ENCODE measurements around the gene PRDM16. TPM values are rescaled to one million over a fixed set of nuclear protein-coding genes. Genes with fewer than 3 reads are reported as not detected.

The PRDM16 gene
- polyA plus RNA-seq, 3 donors, result not detected

GRCh38 chr1:3074800-3075199 lies 5.8 kb downstream of the PRDM16 start:
- H3K9me3 ChIP-seq (replicated peaks in 1 of 2; ENCODE audit: control insufficient read depth in 1 of 2, insufficient read depth in 1 of 2, low read length in 2 of 2), result peaks cover 0 to 10% of the 10 kb centered on the region in 2 donors
- H4K20me1 ChIP-seq (ENCODE audit: insufficient read depth, low read length), result no peaks in the 10 kb centered on the region
- 94% methylated on average over 4 of the region's 12 CpGs for WGBS (ENCODE audit: insufficient coverage)
- no peak overlapping the region for H3K9ac ChIP-seq (ENCODE audit: insufficient read depth, low read length, poor library complexity, severe bottlenecking)
- H3K4me1 Mint-ChIP-seq, result peaks cover 6% of the 10 kb centered on the region
- H3K27ac Mint-ChIP-seq, result no peak overlapping the region
- H3K36me3 Mint-ChIP-seq, result no peaks in the 10 kb centered on the region
- peaks cover 0 to 4% of the 10 kb centered on the region in 2 donors for H3K4me1 ChIP-seq (ENCODE audit: control insufficient read depth in 1 of 2, insufficient read depth in 2 of 2, low read length in 2 of 2)
- H3K36me3 ChIP-seq (replicated peaks in 1 of 2; ENCODE audit: control insufficient read depth in 1 of 2, insufficient read depth in 2 of 2, low read length in 2 of 2), result no peaks in the 10 kb centered on the region
- H3K27me3 ChIP-seq (ENCODE audit: control insufficient read depth in 2 of 2, insufficient read depth in 2 of 2, low read length in 2 of 2), result peaks cover 21 to 51% of the 10 kb centered on the region in 2 donors
- H3K27me3 Mint-ChIP-seq (ENCODE audit: low read depth in 3 of 3), result peaks cover 64 to 94% (median 65%) of the 10 kb centered on the region in 3 donors
- H3K9me3 Mint-ChIP-seq, result peaks cover 0 to 12% (median 0%) of the 10 kb centered on the region in 7 donors
- no peak overlapping the region for H3K27ac ChIP-seq (ENCODE audit: low read depth in 1 of 2, low read length in 2 of 2)
- H2AFZ ChIP-seq (ENCODE audit: insufficient read depth, low read depth, low read length, poor library complexity, severe bottlenecking), result no peak overlapping the region
- no peak overlapping the region for H3K4me3 ChIP-seq (replicated peaks in 1 of 3; ENCODE audit: low read depth in 2 of 3, low read length in 3 of 3)
- peak overlapping the region in 1 of 2 donors; percentile 62 for H3K4me3 Mint-ChIP-seq
- intact Hi-C loops (cut with micrococcal nuclease), result no loop called here
- H3K79me2 ChIP-seq (ENCODE audit: insufficient read depth, low read length), result no peaks in the 10 kb centered on the region
- no peak for TF ChIP-seq CTCF (IDR thresholded peaks at IDR 0.05)
- no peak overlapping the region for H3K4me2 ChIP-seq (replicated peaks; ENCODE audit: extremely low read depth, low read length, poor library complexity, severe bottlenecking)
- DNase-seq, result no peak

- Mint-ChIP-seq H3K4me3 (peak overlapping the region in 1 of 2 donors; percentile 43), H3K4me1 (peaks cover 5% of the 10 kb centered on the region), H3K36me3 (no peaks in the 10 kb centered on the region), H3K27ac (peak overlapping the region in 1 of 7 donors; percentile 17), H3K9me3 (peaks cover 0 to 10% (median 0%) of the 10 kb centered on the region in 7 donors), H3K27me3 (ENCODE audit: low read depth in 3 of 3) (peaks cover 67 to 96% (median 71%) of the 10 kb centered on the region in 3 donors)
- intact Hi-C loops (cut with micrococcal nuclease), result no loop called here
- Histone ChIP-seq H3K27me3 (ENCODE audit: control insufficient read depth in 2 of 2, insufficient read depth in 2 of 2, low read length in 2 of 2) (peaks cover 21 to 50% of the 10 kb centered on the region in 2 donors), H3K9me3 (replicated peaks in 1 of 2; ENCODE audit: control insufficient read depth in 1 of 2, insufficient read depth in 1 of 2, low read length in 2 of 2) (peaks cover 0 to 10% of the 10 kb centered on the region in 2 donors), H3K4me2 (replicated peaks; ENCODE audit: extremely low read depth, low read length, poor library complexity, severe bottlenecking) (no peak overlapping the region), H2AFZ (ENCODE audit: insufficient read depth, low read depth, low read length, poor library complexity, severe bottlenecking) (no peak overlapping the region), H4K20me1 (ENCODE audit: insufficient read depth, low read length) (no peaks in the 10 kb centered on the region), H3K4me1 (ENCODE audit: control insufficient read depth in 1 of 2, insufficient read depth in 2 of 2, low read length in 2 of 2) (peaks cover 0 to 2% of the 10 kb centered on the region in 2 donors), H3K36me3 (replicated peaks in 1 of 2; ENCODE audit: control insufficient read depth in 1 of 2, insufficient read depth in 2 of 2, low read length in 2 of 2) (no peaks in the 10 kb centered on the region), H3K27ac (ENCODE audit: low read depth in 1 of 2, low read length in 2 of 2) (no peak overlapping the region), H3K79me2 (ENCODE audit: insufficient read depth, low read length) (no peaks in the 10 kb centered on the region), H3K4me3 (replicated peaks in 1 of 3; ENCODE audit: low read depth in 2 of 3, low read length in 3 of 3) (no peak overlapping the region), H3K9ac (ENCODE audit: insufficient read depth, low read length, poor library complexity, severe bottlenecking) (no peak overlapping the region)
- TF ChIP-seq CTCF (IDR thresholded peaks at IDR 0.05), result no peak
- 92% methylated on average over 35 of the region's 36 CpGs for WGBS (ENCODE audit: insufficient coverage)
- no peak for DNase-seq
Observed at GRCh38 chr1:3075666-3076362, 6.8 kb downstream of the PRDM16 start.

Data from CD14-positive monocyte (primary cell).